HG02870 (cell line): Measurements from ENCODE around the gene PAXX.

ENCODE experiments used
- ATAC-seq: cut with Tn5 transposase; IDR thresholded peaks from one replicate; pipeline ENCODE4 v1.9.1; 2021; ENCODE audit warnings: mild to moderate bottlenecking, moderate library complexity; ENCODE audit not compliant: unreplicated experiment

Gene PAXX

DNA sequence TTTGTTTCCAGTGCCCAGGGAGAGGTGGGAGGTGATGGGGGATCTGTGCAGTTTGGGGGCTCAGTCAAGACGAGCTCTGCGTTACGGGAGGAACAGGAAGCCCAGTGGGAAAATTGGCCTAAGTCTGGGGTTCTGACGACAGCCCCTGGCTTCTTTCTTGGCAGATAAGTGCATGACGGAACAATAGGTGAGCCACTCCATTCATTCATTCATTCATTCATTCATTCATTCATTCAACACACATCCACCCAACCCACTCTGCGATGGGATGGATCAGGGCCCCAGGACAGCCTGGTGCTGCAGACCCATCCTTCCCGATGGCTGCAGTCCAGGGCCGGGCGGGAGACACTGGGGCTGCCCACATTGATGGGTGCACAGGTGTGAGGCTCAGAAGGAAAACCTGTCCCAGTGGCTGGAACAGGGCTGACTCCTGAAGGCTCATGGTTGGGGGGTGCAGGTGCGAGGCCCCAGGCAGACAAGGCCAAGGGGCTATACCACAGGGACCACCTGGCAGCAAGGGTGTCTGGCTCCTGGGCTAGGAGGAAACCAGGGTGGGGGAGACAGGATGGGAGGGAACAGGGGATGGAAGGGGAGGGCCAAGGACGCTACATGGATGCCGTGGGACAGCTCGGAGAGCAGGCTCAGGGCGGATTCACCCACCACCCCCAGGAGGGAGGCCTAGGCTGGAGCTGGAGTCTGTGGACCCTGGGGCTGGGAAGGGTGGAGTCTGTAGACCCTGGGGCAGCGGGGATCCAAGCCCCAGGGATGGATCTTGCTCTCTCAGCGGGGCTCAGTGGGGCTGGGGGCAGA, 11.3 kb upstream of the PAXX start:
- ATAC-seq, result no peak

DNA sequence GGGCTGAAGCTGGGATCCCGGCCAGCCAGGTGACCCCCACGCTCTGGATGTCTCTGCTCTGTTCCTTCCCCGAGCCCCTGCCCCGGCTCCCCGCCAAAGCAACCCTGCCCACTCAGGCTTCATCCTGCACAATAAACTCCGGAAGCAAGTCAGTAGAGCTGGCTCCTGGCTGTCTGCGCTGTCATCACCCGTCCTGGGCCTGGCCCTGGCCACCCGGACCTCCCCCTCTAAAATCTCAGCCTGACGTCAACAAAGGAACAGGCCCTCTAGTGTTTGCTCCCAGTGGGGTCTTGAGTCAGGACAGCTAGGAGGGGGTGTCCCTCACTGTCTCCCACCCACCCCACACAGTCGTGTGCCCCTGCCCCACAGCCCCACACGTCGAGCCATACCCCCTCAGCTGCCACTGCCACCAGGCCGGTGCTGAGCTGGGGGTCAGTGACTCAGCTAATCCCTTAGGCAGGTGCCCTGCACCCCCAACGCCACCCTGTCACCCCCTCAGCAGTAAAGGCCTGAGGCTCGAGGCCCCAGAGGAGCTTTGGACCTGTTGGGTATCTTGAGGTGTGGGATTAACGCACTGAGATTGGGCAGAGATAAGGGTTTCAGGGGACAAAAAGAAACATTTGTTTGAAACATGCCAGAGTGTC, 10.5 kb upstream of the PAXX start:
- ATAC-seq, result no peak

DNA sequence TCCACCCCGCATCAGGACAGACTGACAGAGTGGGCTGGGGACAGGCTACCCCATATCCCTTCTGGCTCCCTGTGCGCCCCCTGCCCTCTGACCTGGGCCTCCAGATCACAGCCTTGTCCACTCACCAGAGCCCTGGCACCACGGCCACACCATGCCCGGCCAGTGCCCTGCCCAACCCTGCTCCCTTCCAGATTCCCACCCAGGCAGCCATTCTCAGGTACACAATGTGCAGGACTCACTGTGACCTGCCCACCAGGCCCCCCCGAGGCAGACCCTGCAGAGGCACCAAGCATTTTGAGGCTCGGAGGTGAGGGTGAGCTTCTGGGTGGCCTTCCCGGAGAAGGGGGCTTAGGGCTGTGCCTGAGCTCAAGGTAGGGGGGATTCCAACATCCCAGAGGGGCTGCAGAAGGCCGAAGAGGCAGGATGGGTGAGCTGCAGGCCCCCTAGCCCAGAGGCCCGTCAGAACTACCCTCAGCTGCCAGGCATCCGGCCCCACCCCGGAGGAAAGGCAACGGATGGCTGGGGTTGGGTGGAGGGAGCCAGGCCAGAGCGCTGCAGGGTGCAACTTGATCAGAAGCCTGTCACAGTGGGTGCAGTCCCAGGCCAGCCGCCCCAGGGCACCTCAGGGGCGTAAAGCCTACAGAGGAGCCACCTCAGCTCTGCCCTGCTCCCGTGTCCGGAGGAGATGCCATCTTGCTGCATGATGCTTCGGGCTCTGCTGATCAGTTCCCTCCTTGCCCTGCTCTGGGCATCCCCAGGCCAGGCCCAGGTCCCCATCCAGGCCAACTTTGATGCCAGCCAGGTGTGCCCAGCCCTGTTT, 9.8 kb upstream of the PAXX start, which contains the start of gene LCNL1:
Gene LCNL1 (plus strand): TSS at position 762 of the 820 bp plus-strand sequence. CDS start 594 bp downstream, outside the sequence.
- no peak for ATAC-seq

DNA sequence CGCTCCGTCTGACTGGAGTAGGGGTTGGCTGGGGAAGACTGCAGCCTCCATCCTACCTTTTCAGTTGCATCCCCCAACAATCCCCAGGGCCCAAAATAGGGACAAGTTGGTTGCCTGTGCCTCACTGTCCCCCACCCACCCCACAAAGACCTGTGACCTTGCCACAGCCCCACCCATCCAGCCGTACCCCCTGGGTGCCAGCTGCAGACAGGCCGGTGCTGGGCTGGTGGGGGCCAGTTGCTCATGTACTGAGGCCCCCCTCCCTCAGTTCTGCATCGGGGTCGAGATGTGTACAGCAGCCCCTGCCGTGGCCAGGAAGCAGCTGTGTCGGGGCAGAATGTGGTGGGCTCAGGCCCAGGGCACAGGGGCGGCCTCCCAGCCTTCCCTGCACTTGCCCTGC, 9.1 kb upstream of the PAXX start:
- ATAC-seq, result no peak

DNA sequence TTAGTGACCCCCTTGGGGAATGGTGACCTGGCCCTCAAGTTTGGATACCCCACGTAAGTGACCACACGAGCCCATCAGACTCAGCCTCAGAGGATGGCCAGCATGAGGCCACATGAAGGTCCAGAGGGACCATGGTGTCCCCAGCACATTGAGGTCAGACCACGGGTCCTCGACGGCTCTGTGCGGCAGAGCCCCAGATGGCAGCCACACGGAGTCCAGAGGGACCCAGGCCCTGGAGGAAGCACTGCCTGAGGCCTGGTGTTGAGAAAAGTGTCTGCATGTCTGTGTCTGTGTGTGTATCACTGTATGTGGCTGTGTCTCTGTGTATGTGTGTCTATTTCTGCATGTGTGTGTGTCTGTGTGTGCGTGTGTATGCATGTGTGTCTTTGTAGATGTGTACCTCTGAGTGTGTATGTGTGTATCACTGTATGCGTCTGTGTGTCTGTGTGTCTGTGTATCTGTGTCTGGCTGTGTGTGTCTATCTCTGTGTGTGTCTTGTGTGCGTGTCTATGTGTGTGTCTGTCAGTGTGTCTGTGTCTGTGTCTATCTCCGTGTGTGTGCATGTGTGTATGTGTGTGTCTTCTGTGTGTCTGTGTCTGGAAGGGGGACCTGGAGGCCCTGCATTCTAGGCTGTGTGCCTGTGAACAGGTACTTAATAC, 8.4 kb upstream of the PAXX start:
- ATAC-seq, result no peak

DNA sequence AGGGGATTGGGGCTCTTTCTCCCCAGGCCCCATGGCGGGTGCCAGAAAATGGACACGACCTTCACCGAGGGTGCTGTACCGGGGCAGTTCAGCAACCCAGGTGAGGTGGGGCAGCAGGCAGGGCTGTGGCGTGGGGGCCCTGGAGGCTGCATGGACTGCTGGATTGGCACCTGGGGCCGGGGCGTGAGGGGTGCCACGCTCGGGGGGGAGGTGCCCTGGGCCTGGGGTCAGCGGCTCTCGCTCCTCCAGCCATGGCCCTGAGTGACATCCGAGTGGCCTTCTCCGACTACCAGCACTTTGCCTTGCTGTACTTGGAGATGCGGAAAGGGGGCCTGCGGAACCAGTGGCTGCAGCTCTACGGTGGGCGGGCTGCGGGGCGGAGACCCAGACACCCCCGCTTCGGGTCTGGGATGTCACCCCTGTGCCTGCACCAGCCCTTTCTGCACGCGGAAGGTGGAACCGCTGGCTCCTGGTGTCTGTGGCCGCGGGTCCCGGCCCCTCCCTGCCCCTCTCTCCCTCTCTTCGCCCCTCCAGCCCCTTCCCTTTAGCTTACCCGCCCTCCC, 7.7 kb upstream of the PAXX start:
- no peak for ATAC-seq

DNA sequence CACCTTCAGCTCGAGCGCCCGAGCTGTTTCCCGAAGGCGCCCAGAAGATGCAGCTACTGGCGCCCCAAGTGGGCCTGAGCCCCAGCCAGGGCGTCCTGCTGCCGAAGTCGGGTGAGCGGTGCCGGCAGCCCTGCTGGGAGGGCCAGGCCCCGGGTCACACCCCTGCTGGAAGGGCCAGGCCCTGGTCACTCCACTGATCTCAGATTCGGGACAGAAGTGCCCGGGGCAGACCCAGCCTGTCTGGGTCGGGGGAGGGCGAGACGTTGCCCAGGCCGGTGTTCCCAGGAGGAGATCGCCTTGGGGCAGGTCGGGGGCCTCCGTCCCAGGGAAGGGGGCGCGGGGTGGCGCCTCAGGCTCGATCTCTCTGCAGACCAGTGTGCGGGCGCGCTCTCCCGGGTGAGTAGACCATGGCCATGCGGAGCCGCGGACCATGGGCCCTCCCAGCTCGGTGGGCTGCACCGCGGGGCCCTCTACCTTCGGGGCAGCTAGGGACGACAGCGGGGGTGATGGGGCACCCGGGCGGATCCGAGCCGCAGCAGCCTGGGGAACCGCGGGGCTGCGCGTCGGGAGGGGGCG, 7.1 kb upstream of the PAXX start:
- ATAC-seq, result no peak

DNA sequence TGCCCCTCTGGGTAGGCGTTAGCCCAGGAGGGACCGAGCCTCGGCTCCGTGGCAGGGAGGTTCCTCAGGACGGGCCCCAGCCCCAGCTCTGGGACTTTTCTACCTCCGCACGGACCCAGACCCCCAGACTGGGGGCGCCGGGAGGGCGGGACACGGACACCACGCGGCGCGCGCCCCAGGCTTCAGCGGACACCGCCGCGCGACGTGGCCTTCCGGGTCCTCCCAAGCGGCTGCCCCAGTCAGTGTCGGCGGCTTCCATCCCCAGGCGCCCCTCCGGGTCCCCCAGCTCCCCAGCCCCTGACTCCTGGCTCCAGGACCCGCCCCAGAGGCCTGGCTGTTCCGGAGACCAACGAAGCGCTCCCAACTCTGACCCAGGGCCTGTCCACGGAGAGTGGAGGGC, 6.4 kb upstream of the PAXX start:
- ATAC-seq, result no peak

DNA sequence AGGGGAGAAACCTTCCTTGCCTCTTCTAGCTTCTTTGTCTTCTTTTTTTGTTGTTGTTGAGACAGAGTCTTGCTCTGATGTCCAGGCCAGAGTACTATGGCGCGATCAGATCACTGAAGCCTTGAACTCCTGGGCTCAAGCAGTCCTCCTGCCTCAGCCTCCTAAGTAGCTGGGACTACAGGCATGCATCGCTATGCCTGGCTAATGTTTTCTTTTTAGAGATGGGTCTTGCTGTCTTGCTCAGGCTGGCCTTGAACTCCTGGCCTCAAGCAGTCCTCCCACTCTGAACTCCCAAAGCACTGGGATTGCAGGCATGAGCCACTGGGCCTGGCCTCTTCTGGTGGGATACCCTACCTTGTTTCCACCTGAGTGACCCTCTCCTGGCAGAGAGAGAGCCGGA, 3.4 kb upstream of the PAXX start:
- ATAC-seq, result no peak

DNA sequence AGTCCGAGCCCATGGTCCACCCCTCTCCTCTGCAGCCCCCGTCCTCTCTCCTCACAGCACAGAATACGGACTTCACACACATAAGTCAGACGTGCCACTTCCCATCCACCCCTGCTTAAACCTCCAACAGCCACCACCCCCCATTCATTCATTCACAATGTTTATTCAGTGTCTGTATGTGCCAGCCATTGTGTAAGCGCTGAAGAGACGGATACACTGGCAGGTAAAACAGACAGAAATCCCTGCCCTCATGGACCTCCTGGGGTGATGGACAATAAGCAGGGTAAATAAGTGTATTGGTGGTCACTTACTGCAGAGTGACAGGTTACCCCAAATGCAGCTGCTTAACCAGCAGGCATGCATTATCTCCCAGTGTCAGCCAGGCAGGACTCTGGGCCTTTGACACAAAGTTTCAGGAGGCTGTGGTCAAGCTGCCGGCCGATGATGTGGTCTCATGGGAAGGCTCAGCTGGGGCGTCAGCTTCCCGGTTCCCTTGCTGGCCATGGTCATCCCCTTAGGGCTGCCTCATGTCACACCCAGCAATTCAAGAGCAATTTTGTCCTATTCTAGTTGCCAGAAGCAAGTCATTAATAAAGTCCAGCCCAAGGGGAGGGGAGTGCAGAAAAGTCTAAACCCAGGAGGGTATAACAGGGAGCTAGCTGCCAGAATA, 1.8 kb upstream of the PAXX start:
- ATAC-seq, result no peak

DNA sequence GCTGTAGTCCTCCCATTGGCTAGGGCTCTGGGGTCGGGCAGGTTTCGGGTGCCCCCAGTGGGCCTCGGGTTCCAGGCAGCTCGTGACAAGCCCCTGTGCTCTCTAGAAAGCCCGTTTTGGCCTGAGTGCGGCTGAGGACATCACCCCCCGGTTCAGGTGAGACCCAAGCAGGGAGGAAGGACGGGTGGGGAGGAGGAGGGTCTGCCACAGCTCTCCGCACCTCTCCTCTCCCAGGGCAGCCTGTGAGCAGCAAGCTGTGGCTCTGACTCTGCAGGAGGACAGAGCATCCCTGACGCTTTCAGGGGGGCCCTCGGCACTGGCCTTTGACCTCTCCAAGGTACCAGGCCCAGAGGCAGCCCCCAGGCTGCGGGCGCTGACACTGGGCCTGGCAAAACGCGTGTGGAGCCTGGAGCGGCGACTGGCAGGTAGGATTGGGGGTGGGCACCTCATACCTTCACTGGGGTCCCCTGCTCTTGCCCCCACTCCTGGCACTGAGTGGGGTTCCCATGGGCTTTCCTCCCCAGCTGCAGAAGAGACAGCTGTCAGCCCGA, 672 bp downstream of the PAXX start:
- no peak for ATAC-seq

DNA sequence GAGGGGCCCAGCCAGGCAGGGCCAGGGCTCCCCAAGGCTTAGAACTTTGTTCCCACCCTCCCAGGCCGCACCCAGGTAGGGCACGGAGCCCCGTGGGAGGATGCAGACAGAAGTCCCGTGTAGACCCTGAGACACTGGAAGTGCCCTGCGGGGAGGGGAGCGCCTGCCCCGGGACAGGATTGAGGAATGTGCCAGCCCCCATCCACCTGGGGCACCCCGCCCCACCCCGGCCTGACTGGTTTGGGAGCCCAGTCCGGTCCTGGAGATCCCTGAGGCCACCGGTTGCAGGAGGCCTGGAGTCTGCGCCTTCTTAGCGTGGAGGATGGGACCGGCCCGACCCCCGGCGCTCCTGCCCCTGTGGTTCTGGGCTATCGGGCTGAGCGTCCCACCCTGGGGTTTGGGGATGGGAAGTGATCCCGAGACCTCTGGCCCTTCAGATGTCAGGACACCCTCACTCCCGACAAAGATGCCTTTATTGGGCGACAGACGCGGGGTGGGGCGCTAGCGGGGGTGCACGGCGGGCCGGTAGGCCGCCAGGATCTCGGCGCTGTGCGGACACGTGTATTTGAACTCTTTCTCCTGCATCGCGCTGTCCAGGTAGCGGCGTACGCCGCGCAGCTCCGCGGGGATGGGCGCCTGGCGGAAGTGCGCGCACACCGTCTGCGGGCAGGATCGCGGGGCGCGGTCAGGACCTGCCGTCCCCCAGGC, 2.1 kb downstream of the PAXX start:
- no peak for ATAC-seq

DNA sequence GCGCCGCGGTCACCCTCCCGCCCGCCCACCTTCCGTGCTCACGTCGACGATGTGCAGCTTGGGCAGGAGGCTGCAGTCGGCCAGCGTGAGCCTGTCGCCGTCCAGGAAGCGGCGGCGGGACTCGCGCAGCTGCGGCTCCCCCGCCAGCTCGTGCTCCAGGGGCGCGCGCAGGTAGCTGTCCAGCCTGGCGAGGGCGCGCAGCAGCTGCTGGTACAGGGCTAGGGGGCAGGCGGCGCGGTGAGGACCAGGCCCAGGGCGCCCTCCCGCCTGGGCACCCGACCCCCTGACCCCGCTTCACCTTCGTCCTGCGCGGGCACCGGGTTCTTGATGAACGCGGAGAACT, 2.6 kb downstream of the PAXX start:
- ATAC-seq, result no peak

DNA sequence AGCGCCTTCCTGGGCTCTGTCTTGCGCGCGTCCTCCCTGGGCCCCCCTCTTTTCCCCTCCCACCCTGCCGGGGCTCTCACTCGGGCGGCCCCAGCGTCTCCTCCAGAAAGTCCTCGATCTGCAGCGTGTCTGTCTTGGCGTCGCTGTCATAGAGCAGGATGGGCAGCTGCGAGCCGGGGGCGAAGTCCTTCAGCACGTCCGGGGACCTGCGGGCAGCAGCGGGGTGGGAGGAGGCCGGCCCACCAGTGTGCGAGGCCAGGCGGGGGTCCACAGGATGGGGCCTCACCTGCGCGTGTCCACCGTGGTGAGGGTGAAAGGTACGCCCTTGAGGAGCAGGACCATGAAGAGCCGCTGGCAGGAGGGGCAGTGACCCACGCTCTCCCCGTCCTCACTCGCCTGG, 3.1 kb downstream of the PAXX start:
- no peak for ATAC-seq

DNA sequence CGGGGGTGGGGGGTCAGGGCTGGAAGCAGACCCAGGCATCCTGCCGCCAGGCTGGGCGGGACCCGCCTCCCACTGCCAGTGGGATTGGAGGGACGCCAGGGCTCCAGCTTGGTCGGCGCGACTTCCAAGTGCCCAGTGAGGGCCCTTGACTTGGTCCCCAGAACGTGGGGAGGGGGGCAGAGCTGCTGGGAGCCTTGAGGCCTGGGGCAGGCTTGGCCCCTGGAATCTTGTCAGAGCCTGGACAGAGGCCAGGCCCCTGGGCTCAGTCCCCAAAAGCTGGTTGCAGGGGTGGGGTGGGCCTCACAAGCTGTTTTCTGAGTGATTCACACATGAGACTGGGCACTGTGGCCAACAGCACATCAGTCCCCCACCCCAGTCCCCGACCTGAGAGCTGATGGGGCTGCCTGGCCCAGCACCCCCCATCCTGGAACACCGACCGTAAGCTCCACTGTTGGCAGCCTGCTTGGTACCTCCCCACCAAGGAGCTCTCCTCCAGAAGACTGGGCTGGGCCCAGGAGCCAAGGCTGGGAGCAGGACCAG, 3.6 kb downstream of the PAXX start:
- no peak for ATAC-seq

DNA sequence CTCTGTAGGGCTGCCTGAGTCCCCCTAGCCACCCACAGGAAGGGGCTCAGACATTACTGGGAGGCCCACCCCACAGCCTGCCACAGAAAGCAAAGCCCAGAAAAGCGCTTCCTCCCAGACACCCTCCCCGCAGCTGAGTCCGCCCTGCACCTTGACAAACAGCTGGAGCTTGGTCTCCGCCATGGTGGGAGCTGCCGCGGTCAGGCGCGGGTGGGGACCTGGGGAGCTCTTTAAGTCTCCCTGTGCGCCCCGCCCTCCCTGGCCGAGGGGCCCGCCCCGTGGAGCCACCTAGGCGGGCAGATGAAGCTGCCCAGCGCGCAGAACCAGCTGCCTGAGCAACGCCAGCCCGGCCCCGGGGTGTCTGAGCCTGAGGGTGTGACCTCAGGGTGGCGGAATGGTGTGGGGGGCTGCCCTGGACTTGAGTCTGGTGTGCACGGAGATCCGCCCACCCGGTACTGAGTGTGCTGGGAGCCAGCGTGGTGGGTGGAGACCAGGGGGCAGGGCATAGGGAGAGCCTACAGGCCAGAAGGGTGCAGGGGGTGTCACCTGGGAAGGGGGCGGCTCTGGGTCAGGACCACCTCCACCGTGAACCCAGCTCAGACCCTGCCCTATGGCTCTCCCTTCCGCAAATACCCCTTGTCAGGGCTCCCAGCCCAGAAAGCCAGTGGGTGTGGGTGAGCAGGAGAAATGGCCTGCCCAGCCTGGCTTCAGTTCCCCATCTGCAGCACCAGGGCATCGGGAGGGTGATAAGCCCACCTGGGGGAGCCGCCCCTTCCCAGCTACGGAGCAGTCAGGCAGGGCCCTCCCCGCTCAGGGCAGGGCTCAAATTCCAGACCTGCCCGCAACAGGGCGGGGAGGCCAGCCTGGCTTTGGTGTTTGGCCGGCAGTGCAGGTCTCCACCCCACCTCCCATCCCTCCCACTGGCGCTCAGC, 4.4 kb downstream of the PAXX start, which contains the start of gene CLIC3:
Gene CLIC3 (minus strand): TSS at position 208 of the 932 bp plus-strand sequence. CDS start 25 bp downstream, at position 183.
- no peak for ATAC-seq

DNA sequence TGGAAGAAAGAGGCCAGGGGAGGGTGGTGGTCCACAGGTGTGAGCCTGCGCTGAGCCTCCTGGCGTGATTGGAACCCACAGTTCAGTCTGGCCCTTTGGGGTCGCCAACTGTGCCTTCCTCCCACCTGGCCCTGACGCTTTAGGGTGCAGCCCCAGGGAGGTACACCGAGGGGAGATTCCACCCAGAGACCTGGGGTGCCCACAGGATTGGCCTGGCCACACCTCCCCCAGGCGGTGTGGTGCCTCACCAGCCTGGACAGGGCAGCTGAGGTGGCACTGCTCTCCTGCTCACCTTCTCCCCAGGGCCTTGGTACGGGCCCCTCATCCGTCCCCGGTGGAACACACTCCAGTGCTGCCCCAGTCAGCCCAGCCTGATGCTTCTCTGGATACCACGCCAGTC, 5.1 kb downstream of the PAXX start:
- no peak for ATAC-seq

DNA sequence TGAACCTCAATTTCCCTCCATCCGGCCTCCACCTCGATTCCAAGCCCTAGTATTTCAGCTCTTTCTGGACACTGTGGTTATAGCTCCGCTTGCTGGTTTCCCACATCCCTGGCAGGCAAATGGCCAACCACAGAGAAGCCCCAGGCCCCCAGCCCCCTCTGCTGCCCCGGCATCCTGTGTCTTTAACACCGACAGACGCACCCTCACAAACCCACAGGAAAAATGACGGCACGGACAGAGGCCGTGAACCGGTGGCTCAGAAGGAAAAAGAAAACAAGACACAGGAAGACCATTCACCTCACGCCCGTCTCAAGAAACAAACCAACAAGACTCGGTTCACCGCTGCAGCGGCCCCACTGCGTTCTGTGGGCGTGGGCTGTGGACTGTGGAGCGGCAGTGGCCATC, 5.6 kb downstream of the PAXX start:
- no peak for ATAC-seq
